GM23338 (cell line): ENCODE measurements around the gene PTK6. TPM values are rescaled to one million over a fixed set of nuclear protein-coding genes. Genes with fewer than 3 reads are reported as not detected.

Experiments used
- ATAC-seq: fragments of 200-7000 bp; cut with Tn5 transposase; 3 replicates; pipeline ENCODE4 v1.9.1; 2020
- DNase-seq: peaks from one replicate; pipeline ENCODE4 v3.0.0-alpha.2; 2015; ENCODE audit warnings: low spot score
- H2AFZ ChIP-seq: fragments of 200-600 bp; sonication (generic); 2 replicates; pipeline ENCODE4 v1.8.0; 2016; ENCODE audit warnings: antibody characterized with exemption, mild to moderate bottlenecking, moderate library complexity
- H3F3A ChIP-seq: fragments of 200-600 bp; sonication (generic); replicated peaks from 2 replicates; pipeline ENCODE4 v1.8.0; 2017; ENCODE audit warnings: antibody characterized with exemption, mixed run types, low read depth
- H3K27ac ChIP-seq: fragments of 200-600 bp; sonication (generic); 2 replicates; pipeline ENCODE4 v1.6.1; 2016; ENCODE audit warnings: low read depth
- H3K27me3 ChIP-seq: fragments of 200-600 bp; sonication (generic); 2 replicates; pipeline ENCODE4 v1.8.0; 2016; ENCODE audit warnings: mild to moderate bottlenecking, mixed run types, moderate library complexity; ENCODE audit not compliant: insufficient read depth
- H3K36me3 ChIP-seq: fragments of 200-600 bp; sonication (generic); 2 replicates; pipeline ENCODE4 v1.8.0; 2016; ENCODE audit warnings: mild to moderate bottlenecking; ENCODE audit not compliant: insufficient read depth
- H3K4me1 ChIP-seq: fragments of 200-600 bp; sonication (generic); 2 replicates; pipeline ENCODE4 v1.8.0; 2016; ENCODE audit warnings: mild to moderate bottlenecking, moderate library complexity; ENCODE audit not compliant: insufficient read depth
- H3K4me2 ChIP-seq: fragments of 200-600 bp; sonication (generic); 2 replicates; pipeline ENCODE4 v1.7.1; 2017; ENCODE audit warnings: mixed run types
- H3K4me3 ChIP-seq: fragments of 200-600 bp; sonication (generic); 2 replicates; pipeline ENCODE4 v1.6.1; 2016; ENCODE audit warnings: mixed run types
- H3K79me2 ChIP-seq: fragments of 200-600 bp; sonication (generic); replicated peaks from 2 replicates; pipeline ENCODE4 v1.8.0; 2017; ENCODE audit warnings: mild to moderate bottlenecking; ENCODE audit not compliant: insufficient read depth
- H3K9me2 ChIP-seq: fragments of 200-600 bp; sonication (generic); 2 replicates; pipeline ENCODE4 v1.8.0; 2017; ENCODE audit not compliant: insufficient read depth
- H4K20me1 ChIP-seq: fragments of 200-600 bp; sonication (generic); replicated peaks from 2 replicates; pipeline ENCODE4 v1.8.0; 2017; ENCODE audit warnings: mild to moderate bottlenecking; ENCODE audit not compliant: insufficient read depth
- H3K27ac Mint-ChIP-seq: 2 replicates; pipeline ENCODE4 v1.8.0; 2020; ENCODE audit warnings: inconsistent platforms, mild to moderate bottlenecking, moderate library complexity, mixed read lengths
- H3K27me3 Mint-ChIP-seq: 3 replicates; pipeline ENCODE4 v1.8.0; 2022; ENCODE audit warnings: low read depth, mild to moderate bottlenecking, moderate library complexity, mixed read lengths, inconsistent platforms; ENCODE audit not compliant: insufficient read depth, poor library complexity
- H3K36me3 Mint-ChIP-seq: 3 replicates; pipeline ENCODE4 v1.8.0; 2021; ENCODE audit warnings: low read depth, mild to moderate bottlenecking, inconsistent platforms, moderate library complexity, mixed read lengths
- H3K4me1 Mint-ChIP-seq: 3 replicates; pipeline ENCODE4 v1.8.0; 2020; ENCODE audit warnings: mild to moderate bottlenecking, inconsistent platforms, mixed read lengths
- H3K4me3 Mint-ChIP-seq: 3 replicates; pipeline ENCODE4 v1.8.0; 2021; ENCODE audit warnings: moderate library complexity, mild to moderate bottlenecking, inconsistent platforms, mixed read lengths
- H3K9me3 Mint-ChIP-seq: 3 replicates; pipeline ENCODE4 v1.8.0; 2020; ENCODE audit warnings: moderate library complexity, mild to moderate bottlenecking, inconsistent platforms, mixed read lengths
- CREB1 ChIP-seq: fragments of 250-450 bp; sonication (Bioruptor Pico); IDR thresholded peaks from 2 replicates; pipeline ENCODE4 v1.5.0; 2020; ENCODE audit warnings: low read depth, mild to moderate bottlenecking, moderate library complexity
- EZH2 ChIP-seq: fragments of 200-600 bp; sonication (generic); IDR thresholded peaks from one replicate; pipeline ENCODE4 v1.8.0; 2017; ENCODE audit warnings: antibody characterized with exemption, mild to moderate bottlenecking, low read depth; ENCODE audit not compliant: unreplicated experiment
- NANOG ChIP-seq: IDR thresholded peaks from 2 replicates; pipeline ENCODE4 v1.6.1; 2016; ENCODE audit warnings: antibody characterized with exemption, borderline replicate concordance
- POLR2AphosphoS5 ChIP-seq: IDR thresholded peaks from 2 replicates; pipeline ENCODE4 v1.6.1; 2016; ENCODE audit warnings: antibody characterized with exemption, low read depth
- ZNF331 ChIP-seq: fragments of 250-450 bp; sonication (Bioruptor Pico); IDR thresholded peaks from 2 replicates; pipeline ENCODE4 v1.5.0; 2020; ENCODE audit warnings: low read depth, mild to moderate bottlenecking, moderate library complexity
- polyA plus RNA-seq: library from polyadenylated mRNA; unstranded; fragments of >200 nt; fragmentation: Nextera tagmentation; extraction: Ambion mirVana; gene quantifications from 2 replicates; pipeline ENCODE4 v1.2.1, GENCODE V29; 2016
- total RNA-seq: library from RNA; depleted of rRNA; stranded (reverse); fragments of >200 nt; shearing (Covaris generic); gene quantifications from 2 replicates; pipeline ENCODE4 v1.2.3, GENCODE V29; 2014
- TF ChIP-seq, protein P1 (sequence below): IDR thresholded peaks from one replicate; pipeline ENCODE4 v1.6.1; 2018; ENCODE audit warnings: antibody characterized with exemption; ENCODE audit not compliant: unreplicated experiment
- TF ChIP-seq, protein P2 (sequence below), 2 experiments: fragments of 200-600 bp in 1 of 2; sonication (generic) in 1 of 2; conservative IDR thresholded peaks; 2 replicates each; pipeline versions ENCODE4 v1.5.1 to v1.6.1; 2016 to 2017; ENCODE audit warnings: antibody characterized with exemption in 2 of 2, low read depth in 2 of 2, mild to moderate bottlenecking in 2 of 2, moderate library complexity in 1 of 2

PTK6 gene
- total and polyA plus RNA-seq, 2 experiments from 2014 or later, result 0.28 TPM; not detected in 1

DNA sequence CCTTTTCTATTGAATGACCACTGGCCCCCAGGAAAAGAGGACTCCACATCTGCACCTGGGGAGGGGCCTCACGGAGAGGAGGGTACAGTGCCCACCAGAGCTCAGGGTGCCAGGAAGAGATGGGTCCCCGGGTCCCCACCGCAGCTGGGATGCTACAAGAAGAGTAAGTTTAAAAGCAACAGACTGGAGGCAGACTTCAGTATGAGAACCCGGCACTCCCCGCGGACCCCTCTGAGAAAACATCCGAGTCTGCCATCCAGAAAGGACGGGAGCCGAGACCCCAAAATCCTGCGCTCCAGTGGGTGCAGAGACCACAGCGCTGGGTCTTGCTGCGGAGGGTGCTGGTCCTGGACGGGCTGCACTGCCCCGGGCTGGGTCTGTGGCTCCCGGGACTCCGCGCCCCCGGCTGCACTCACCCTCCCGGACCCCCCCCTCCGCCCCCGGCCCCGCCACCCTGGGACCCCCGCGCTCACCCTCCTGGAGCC is 36.5 kb upstream of the PTK6 start:
- ATAC-seq (peak; percentile 44), DNase-seq (no peak)
- no peaks in the 10 kb centered on the region for H3K27me3 Mint-ChIP-seq
- Histone ChIP-seq H3F3A (0 out of 2 replicates have a peak, but pooled peaks cover 7% of the 10 kb centered on the region), H3K27me3 (no peaks in the 10 kb centered on the region), H3K4me2 (peak overlapping the region; percentile 84), H4K20me1 (no peaks in the 10 kb centered on the region), H3K79me2 (no peaks in the 10 kb centered on the region), H3K4me3 (peak overlapping the region; percentile 64), H2AFZ (no peak overlapping the region), H3K27ac (no peak overlapping the region), H3K4me1 (no peaks in the 10 kb centered on the region; the same call in 1 of the 2 replicates), H3K9me2 (no peaks in the 10 kb centered on the region), H3K36me3 (no peaks in the 10 kb centered on the region)
- no peak overlapping the region for H3K27ac Mint-ChIP-seq
- peak overlapping the region; percentile 77 for H3K4me3 Mint-ChIP-seq
- no peak for TF ChIP-seq CREB1
- no peaks in the 10 kb centered on the region for H3K36me3 Mint-ChIP-seq
- no peaks in the 10 kb centered on the region for H3K4me1 Mint-ChIP-seq
- no peaks in the 10 kb centered on the region for H3K9me3 Mint-ChIP-seq

DNA sequence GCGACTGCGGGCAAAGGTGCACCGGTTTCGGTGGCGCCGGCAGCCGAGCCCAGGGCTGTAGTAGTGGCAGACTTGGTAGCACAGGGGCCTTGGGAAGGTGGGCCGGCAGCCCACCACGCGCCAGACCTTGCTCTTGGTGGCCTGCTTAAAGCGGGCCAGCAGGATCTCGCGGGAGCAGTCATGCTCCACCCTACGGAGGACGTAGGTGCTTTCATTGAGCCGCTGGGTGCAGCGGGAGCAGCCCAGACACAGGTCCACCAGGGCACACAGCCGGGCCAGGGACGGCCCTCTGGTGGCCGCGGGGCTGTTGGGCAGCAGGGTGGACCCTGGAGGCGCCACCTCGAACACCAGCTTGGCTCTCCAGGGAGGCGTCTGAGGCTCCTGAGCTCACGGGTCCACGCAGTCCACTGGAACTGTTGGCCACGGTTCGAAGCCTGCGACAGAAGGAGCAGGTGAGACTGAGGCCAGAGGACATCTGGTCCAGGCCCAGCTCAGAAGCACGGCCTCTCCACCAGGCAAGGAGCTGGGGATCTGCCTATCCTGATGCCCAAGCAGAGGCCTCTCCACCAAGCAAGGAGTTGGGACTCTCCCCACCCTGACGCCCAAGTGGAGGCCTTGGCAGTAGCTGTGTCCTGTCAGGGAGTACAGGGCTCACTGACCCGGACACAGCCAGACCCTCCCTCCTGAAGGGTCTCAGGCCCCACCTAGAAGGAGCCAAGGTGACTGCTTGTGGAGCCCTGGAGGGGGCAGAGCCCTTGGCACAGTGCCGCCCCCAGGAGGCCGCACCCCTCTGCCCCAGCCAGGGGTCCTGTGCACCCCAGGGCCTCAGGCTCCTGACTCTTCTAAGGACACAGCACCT is 35.8 kb upstream of the PTK6 start:
- 0 out of 2 replicates have a peak, but pooled peaks cover 7% of the 10 kb centered on the region for H3F3A ChIP-seq
- DNase-seq (peak; percentile 47), ATAC-seq (peak; percentile 18)
- H3K27ac ChIP-seq, result no peak overlapping the region
- no peaks in the 10 kb centered on the region for H3K27me3 ChIP-seq
- H3K4me3 Mint-ChIP-seq, result peak overlapping the region; percentile 77
- H3K4me3 ChIP-seq, result peak overlapping the region; percentile 64
- H3K36me3 ChIP-seq, result no peaks in the 10 kb centered on the region
- no peaks in the 10 kb centered on the region for H3K9me3 Mint-ChIP-seq
- no peaks in the 10 kb centered on the region; the same call in 1 of the 2 replicates for H3K4me1 ChIP-seq
- no peaks in the 10 kb centered on the region for H3K36me3 Mint-ChIP-seq
- TF ChIP-seq NANOG (no peak), POLR2AphosphoS5 (no peak), CREB1 (no peak), ZNF331 (CRISPR knock-in tag) (no peak), EZH2 (no peak)
- TF ChIP-seq, protein P1, sequence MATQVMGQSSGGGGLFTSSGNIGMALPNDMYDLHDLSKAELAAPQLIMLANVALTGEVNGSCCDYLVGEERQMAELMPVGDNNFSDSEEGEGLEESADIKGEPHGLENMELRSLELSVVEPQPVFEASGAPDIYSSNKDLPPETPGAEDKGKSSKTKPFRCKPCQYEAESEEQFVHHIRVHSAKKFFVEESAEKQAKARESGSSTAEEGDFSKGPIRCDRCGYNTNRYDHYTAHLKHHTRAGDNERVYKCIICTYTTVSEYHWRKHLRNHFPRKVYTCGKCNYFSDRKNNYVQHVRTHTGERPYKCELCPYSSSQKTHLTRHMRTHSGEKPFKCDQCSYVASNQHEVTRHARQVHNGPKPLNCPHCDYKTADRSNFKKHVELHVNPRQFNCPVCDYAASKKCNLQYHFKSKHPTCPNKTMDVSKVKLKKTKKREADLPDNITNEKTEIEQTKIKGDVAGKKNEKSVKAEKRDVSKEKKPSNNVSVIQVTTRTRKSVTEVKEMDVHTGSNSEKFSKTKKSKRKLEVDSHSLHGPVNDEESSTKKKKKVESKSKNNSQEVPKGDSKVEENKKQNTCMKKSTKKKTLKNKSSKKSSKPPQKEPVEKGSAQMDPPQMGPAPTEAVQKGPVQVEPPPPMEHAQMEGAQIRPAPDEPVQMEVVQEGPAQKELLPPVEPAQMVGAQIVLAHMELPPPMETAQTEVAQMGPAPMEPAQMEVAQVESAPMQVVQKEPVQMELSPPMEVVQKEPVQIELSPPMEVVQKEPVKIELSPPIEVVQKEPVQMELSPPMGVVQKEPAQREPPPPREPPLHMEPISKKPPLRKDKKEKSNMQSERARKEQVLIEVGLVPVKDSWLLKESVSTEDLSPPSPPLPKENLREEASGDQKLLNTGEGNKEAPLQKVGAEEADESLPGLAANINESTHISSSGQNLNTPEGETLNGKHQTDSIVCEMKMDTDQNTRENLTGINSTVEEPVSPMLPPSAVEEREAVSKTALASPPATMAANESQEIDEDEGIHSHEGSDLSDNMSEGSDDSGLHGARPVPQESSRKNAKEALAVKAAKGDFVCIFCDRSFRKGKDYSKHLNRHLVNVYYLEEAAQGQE, result no peak
- TF ChIP-seq, protein P2, sequence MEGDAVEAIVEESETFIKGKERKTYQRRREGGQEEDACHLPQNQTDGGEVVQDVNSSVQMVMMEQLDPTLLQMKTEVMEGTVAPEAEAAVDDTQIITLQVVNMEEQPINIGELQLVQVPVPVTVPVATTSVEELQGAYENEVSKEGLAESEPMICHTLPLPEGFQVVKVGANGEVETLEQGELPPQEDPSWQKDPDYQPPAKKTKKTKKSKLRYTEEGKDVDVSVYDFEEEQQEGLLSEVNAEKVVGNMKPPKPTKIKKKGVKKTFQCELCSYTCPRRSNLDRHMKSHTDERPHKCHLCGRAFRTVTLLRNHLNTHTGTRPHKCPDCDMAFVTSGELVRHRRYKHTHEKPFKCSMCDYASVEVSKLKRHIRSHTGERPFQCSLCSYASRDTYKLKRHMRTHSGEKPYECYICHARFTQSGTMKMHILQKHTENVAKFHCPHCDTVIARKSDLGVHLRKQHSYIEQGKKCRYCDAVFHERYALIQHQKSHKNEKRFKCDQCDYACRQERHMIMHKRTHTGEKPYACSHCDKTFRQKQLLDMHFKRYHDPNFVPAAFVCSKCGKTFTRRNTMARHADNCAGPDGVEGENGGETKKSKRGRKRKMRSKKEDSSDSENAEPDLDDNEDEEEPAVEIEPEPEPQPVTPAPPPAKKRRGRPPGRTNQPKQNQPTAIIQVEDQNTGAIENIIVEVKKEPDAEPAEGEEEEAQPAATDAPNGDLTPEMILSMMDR (conservative IDR thresholded peaks at IDR 0.05; ENCODE audit: low read depth in 2 of 2), result peak; percentile 17 to 31; a peak in 2 of 4 replicates
- no peak overlapping the region for H2AFZ ChIP-seq
- H3K9me2 ChIP-seq, result no peaks in the 10 kb centered on the region
- no peaks in the 10 kb centered on the region for H4K20me1 ChIP-seq
- no peaks in the 10 kb centered on the region for H3K79me2 ChIP-seq
- H3K27ac Mint-ChIP-seq, result no peak overlapping the region
- H3K4me1 Mint-ChIP-seq, result no peaks in the 10 kb centered on the region
- peak overlapping the region; percentile 84 for H3K4me2 ChIP-seq
- no peaks in the 10 kb centered on the region for H3K27me3 Mint-ChIP-seq
